Measurements from ENCODE around the gene GLB1L. TPM values are rescaled to one million over a fixed set of nuclear protein-coding genes. Genes with fewer than 3 reads are reported as not detected.

GLB1L gene
- total and polyA plus RNA-seq, 4 experiments from 2014 or later = 0.26 to 2.5 (median 1.1) TPM

- Histone ChIP-seq H3K4me3 (ENCODE audit: low read length in 2 of 2) (no peak overlapping the region), H3K27me3 (ENCODE audit: insufficient read depth, low read length) (no peaks in the 10 kb centered on the region), H3K4me1 (ENCODE audit: insufficient read depth, low read length) (peaks cover 30% of the 10 kb centered on the region), H3K36me3 (ENCODE audit: insufficient read depth, low read length) (peaks cover 64% of the 10 kb centered on the region), H3K27ac (ENCODE audit: low read depth, low read length) (no peak overlapping the region), H3K9me3 (ENCODE audit: control insufficient read depth in 1 of 2, low read length in 2 of 2) (no peaks in the 10 kb centered on the region)
- Mint-ChIP-seq H3K9me3 (peaks cover 0 to 2% (median 0%) of the 10 kb centered on the region in 8 donors), H3K27ac (peak overlapping the region in 3 of 7 donors; percentile 25 to 50 (median 41)), H3K4me3 (no peak overlapping the region), H3K27me3 (no peaks in the 10 kb centered on the region), H3K36me3 (peaks cover 34 to 59% of the 10 kb centered on the region in 2 donors), H3K4me1 (peaks cover 19 to 46% (median 30%) of the 10 kb centered on the region in 4 donors)
- ChIA-PET CTCF (ENCODE audit: partially characterized antibody) (interaction anchor here (1.1 to 2.0 kb wide), 3 partner anchors 11 to 71 kb away, joined by 3 to 4 read pairs (median 3); no protein-coding TSS in a partner anchor), POLR2A (ENCODE audit: partially characterized antibody) (interaction anchor here (4.4 to 17.6 kb wide), 2 partner anchors 17 to 26 kb away, joined by 13 to 684 read pairs; partner anchors contain the start of genes GLB1L, STK16, TUBA4A and TUBA4B)
- intact Hi-C loops (cut with micrococcal nuclease) = no loop called here
- DNase-seq = no peak
Measured at GRCh38 chr2:219223831-219224610, 21.2 kb downstream of the GLB1L start.

- intact Hi-C loops (cut with micrococcal nuclease) = no loop called here
- H3K36me3 ChIP-seq (ENCODE audit: insufficient read depth, low read length) = peaks cover 63% of the 10 kb centered on the region
- no peak for DNase-seq
- H3K4me3 ChIP-seq (ENCODE audit: low read length in 2 of 2) = no peak overlapping the region
- H3K4me1 ChIP-seq (ENCODE audit: insufficient read depth, low read length) = peaks cover 28% of the 10 kb centered on the region
- Mint-ChIP-seq H3K27ac (no peak overlapping the region), H3K9me3 (peaks cover 0 to 2% (median 0%) of the 10 kb centered on the region in 8 donors), H3K4me3 (no peak overlapping the region), H3K36me3 (peaks cover 34 to 59% of the 10 kb centered on the region in 2 donors), H3K4me1 (peaks cover 15 to 40% (median 24%) of the 10 kb centered on the region in 4 donors), H3K27me3 (no peaks in the 10 kb centered on the region)
- POLR2A ChIA-PET (ENCODE audit: partially characterized antibody) = interaction anchor here (0.6 to 6.9 kb wide), 6 partner anchors 8 to 45 kb away, joined by 3 to 80 read pairs (median 4); partner anchors contain the start of genes ANKZF1, ATG9A, CNPPD1 and TUBA4A
- H3K27me3 ChIP-seq (ENCODE audit: insufficient read depth, low read length) = no peaks in the 10 kb centered on the region
- CTCF ChIA-PET (ENCODE audit: partially characterized antibody) = interaction anchor here (1.0 kb wide), 1 partner anchor 77 kb away, joined by 3 read pairs; no protein-coding TSS in a partner anchor
- H3K27ac ChIP-seq (ENCODE audit: low read depth, low read length) = no peak overlapping the region
- no peaks in the 10 kb centered on the region for H3K9me3 ChIP-seq (ENCODE audit: control insufficient read depth in 1 of 2, low read length in 2 of 2)
Measured at GRCh38 chr2:219221957-219222518, 23.2 kb downstream of the GLB1L start.

- Mint-ChIP-seq H3K4me1 (peaks cover 11 to 34% (median 22%) of the 10 kb centered on the region in 4 donors), H3K9me3 (peaks cover 0 to 2% (median 0%) of the 10 kb centered on the region in 8 donors), H3K36me3 (peaks cover 30 to 53% of the 10 kb centered on the region in 2 donors), H3K4me3 (peak overlapping the region in 2 of 8 donors; percentile 43 to 46), H3K27me3 (no peaks in the 10 kb centered on the region), H3K27ac (peak overlapping the region in 1 of 7 donors; percentile 60)
- intact Hi-C loops (cut with micrococcal nuclease) = no loop called here
- ChIA-PET CTCF (ENCODE audit: partially characterized antibody) (interaction anchor here (1.0 to 12.2 kb wide), 4 partner anchors 9 to 74 kb away, joined by 3 to 186 read pairs (median 6); partner anchors contain the start of gene NHEJ1), POLR2A (ENCODE audit: partially characterized antibody) (interaction anchor here (0.6 to 6.9 kb wide), 7 partner anchors 8 to 559 kb away, joined by 3 to 98 read pairs (median 7); partner anchors contain the start of genes ANKZF1, ATG9A, GLB1L and STK16)
- Histone ChIP-seq H3K27ac (ENCODE audit: low read depth, low read length) (no peak overlapping the region), H3K36me3 (ENCODE audit: insufficient read depth, low read length) (peaks cover 55% of the 10 kb centered on the region), H3K27me3 (ENCODE audit: insufficient read depth, low read length) (no peaks in the 10 kb centered on the region), H3K9me3 (ENCODE audit: control insufficient read depth in 1 of 2, low read length in 2 of 2) (no peaks in the 10 kb centered on the region), H3K4me3 (ENCODE audit: low read length in 2 of 2) (no peak overlapping the region), H3K4me1 (ENCODE audit: insufficient read depth, low read length) (peaks cover 24% of the 10 kb centered on the region)
- DNase-seq = no peak
Measured at GRCh38 chr2:219220652-219221402, 24.4 kb downstream of the GLB1L start.

- Mint-ChIP-seq H3K4me1 (peaks cover 9 to 27% (median 19%) of the 10 kb centered on the region in 4 donors), H3K36me3 (peaks cover 24 to 46% of the 10 kb centered on the region in 2 donors), H3K27me3 (no peaks in the 10 kb centered on the region), H3K9me3 (peaks cover 0 to 2% (median 0%) of the 10 kb centered on the region in 8 donors), H3K4me3 (peak overlapping the region in 7 of 8 donors; percentile 30 to 85 (median 46)), H3K27ac (peak overlapping the region in 4 of 7 donors; percentile 47 to 80 (median 60))
- DNase-seq = no peak
- H3K27me3 ChIP-seq (ENCODE audit: insufficient read depth, low read length) = no peaks in the 10 kb centered on the region
- H3K9me3 ChIP-seq (ENCODE audit: control insufficient read depth in 1 of 2, low read length in 2 of 2) = no peaks in the 10 kb centered on the region
- ChIA-PET CTCF (ENCODE audit: partially characterized antibody) (interaction anchor here (1.0 to 14.5 kb wide), 6 partner anchors 46 to 75 kb away, joined by 3 to 253 read pairs (median 4); partner anchors contain the start of genes CNPPD1, NHEJ1, RETREG2 and SLC23A3), POLR2A (ENCODE audit: partially characterized antibody) (interaction anchor here (0.6 to 15.3 kb wide), 8 partner anchors 9 to 558 kb away, joined by 3 to 424 read pairs (median 56); partner anchors contain the start of genes ANKZF1, ATG9A, CNPPD1 and DNAJB2)
- peaks cover 24% of the 10 kb centered on the region for H3K4me1 ChIP-seq (ENCODE audit: insufficient read depth, low read length)
- H3K4me3 ChIP-seq (ENCODE audit: low read length in 2 of 2) = no peak overlapping the region
- H3K36me3 ChIP-seq (ENCODE audit: insufficient read depth, low read length) = peaks cover 46% of the 10 kb centered on the region
- intact Hi-C loops (cut with micrococcal nuclease) = loop anchor here (1.0 to 10.0 kb wide), 4 partner anchors 9 to 165 kb away; partner anchors contain the start of genes ANKZF1, ATG9A, NHEJ1 and SLC23A3
- H3K27ac ChIP-seq (ENCODE audit: low read depth, low read length) = no peak overlapping the region
Measured at GRCh38 chr2:219219784-219220532, 25.3 kb downstream of the GLB1L start.

GRCh38 chr2:219218732-219219701 lies 26.2 kb downstream of the GLB1L start, which contains the start of gene ABCB6:
Gene ABCB6 (minus strand): TSS chr2:219218958. CDS start chr2:219218673, 285 bp downstream.
- H3K9me3 Mint-ChIP-seq = no peaks in the 10 kb centered on the region
- H3K27ac Mint-ChIP-seq = peak within 1 kb of the TSS; percentile 74 to 96 (median 88)
- peak within 1 kb of the TSS; percentile 82 to 93 (median 84) for H3K4me3 Mint-ChIP-seq
- no peaks in the 10 kb centered on the region for H3K9me3 ChIP-seq (ENCODE audit: control insufficient read depth in 1 of 2, low read length in 2 of 2)
- H3K4me3 ChIP-seq (ENCODE audit: low read length in 2 of 2) = peak within 1 kb of the TSS; percentile 49 to 68
- intact Hi-C loops (cut with micrococcal nuclease) = loop anchor here (1.0 to 10.0 kb wide), 4 partner anchors 10 to 164 kb away; partner anchors contain the start of genes ANKZF1, ATG9A, NHEJ1 and SLC23A3
- no peaks in the 10 kb centered on the region for H3K27me3 ChIP-seq (ENCODE audit: insufficient read depth, low read length)
- H3K36me3 ChIP-seq (ENCODE audit: insufficient read depth, low read length) = peaks cover 36% of the 10 kb centered on the region
- CTCF ChIA-PET (ENCODE audit: partially characterized antibody) = interaction anchor here (0.6 to 14.5 kb wide), 9 partner anchors 8 to 76 kb away, joined by 3 to 253 read pairs (median 3); partner anchors contain the start of genes CNPPD1, GLB1L, NHEJ1 and RETREG2
- H3K4me1 ChIP-seq (ENCODE audit: insufficient read depth, low read length) = peaks cover 24% of the 10 kb centered on the region
- POLR2A ChIA-PET (ENCODE audit: partially characterized antibody) = interaction anchor here (0.7 to 15.3 kb wide), 13 partner anchors 10 to 76 kb away, joined by 3 to 424 read pairs (median 28); partner anchors contain the start of genes ANKZF1, ATG9A, CNPPD1 and DNAJB2
- DNase-seq = peak; percentile 81 to 93 (median 83)
- H3K27me3 Mint-ChIP-seq = no peaks in the 10 kb centered on the region
- H3K4me1 Mint-ChIP-seq = peaks cover 8 to 25% (median 19%) of the 10 kb centered on the region in 4 donors
- peak within 1 kb of the TSS; percentile 53 for H3K27ac ChIP-seq (ENCODE audit: low read depth, low read length)
- peaks cover 17 to 36% of the 10 kb centered on the region in 2 donors for H3K36me3 Mint-ChIP-seq

Measured in CD4-positive, alpha-beta memory T cell (primary cell).